Activated CD4-positive, alpha-beta T cell treated with anti-CD3 and anti-CD28 coated beads for 36 hours (primary cell): ENCODE measurements around the gene GATAD2B. TPM values are rescaled to one million over a fixed set of nuclear protein-coding genes. Genes with fewer than 3 reads are reported as not detected.
"Not testable (repeated sequence)": the region's sequence is repeated elsewhere in the genome, so short reads cannot be mapped to it uniquely, and the experiment has no call there.

Experiments
- ATAC-seq: fragments of 200-7000 bp; cut with Tn5 transposase; one replicate; pipeline ENCODE4 v1.10.0; 2021; ENCODE audit warnings: mild to moderate bottlenecking, moderate library complexity
- CTCF ChIA-PET: fragments of 350-600 bp; sonication (Branson Sonifier 250); formaldehyde crosslinking; loops from one replicate; lab custom pipeline; 2021; ENCODE audit warnings: antibody characterized with exemption; lab: Charles Lee
- POLR2A ChIA-PET: fragments of 350-600 bp; sonication (Branson Sonifier 250); formaldehyde crosslinking; loops from one replicate; lab custom pipeline; 2021; ENCODE audit warnings: antibody characterized with exemption, inconsistent platforms; lab: Charles Lee
- DNase-seq: peaks from one replicate; pipeline ENCODE4 v3.0.0-alpha.2; 2020
- H3K27ac Mint-ChIP-seq: one replicate; pipeline ENCODE4 v1.8.0; 2021; ENCODE audit warnings: mixed read lengths
- H3K27me3 Mint-ChIP-seq: one replicate; pipeline ENCODE4 v1.8.0; 2021; ENCODE audit warnings: mixed read lengths
- H3K36me3 Mint-ChIP-seq: one replicate; pipeline ENCODE4 v1.8.0; 2021; ENCODE audit warnings: low read depth, mixed read lengths
- H3K4me1 Mint-ChIP-seq: one replicate; pipeline ENCODE4 v1.8.0; 2021; ENCODE audit warnings: mixed read lengths
- H3K4me3 Mint-ChIP-seq: one replicate; pipeline ENCODE4 v1.8.0; 2021; ENCODE audit warnings: mild to moderate bottlenecking, moderate library complexity, mixed read lengths
- H3K9me3 Mint-ChIP-seq: one replicate; pipeline ENCODE4 v1.8.0; 2021; ENCODE audit warnings: low read depth, mixed read lengths
- intact Hi-C, 2 experiments: fragments of 100-400 bp; cut with DNase I in 1 of 2; cut with micrococcal nuclease in 1 of 2; formaldehyde crosslinking; loops; one replicate each; pipeline versions ENCODE4 v1.14.2 to v1.15.1; 2022 to 2024; cut with DNase I, micrococcal nuclease
- total RNA-seq, 2 experiments: library from RNA; stranded (reverse); gene quantifications; one replicate each; pipeline ENCODE4 v1.2.3, GENCODE V29; 2021

Gene GATAD2B
- total RNA-seq, 2 experiments from 2014 or later, result 57.0 to 63.9 TPM

DNA sequence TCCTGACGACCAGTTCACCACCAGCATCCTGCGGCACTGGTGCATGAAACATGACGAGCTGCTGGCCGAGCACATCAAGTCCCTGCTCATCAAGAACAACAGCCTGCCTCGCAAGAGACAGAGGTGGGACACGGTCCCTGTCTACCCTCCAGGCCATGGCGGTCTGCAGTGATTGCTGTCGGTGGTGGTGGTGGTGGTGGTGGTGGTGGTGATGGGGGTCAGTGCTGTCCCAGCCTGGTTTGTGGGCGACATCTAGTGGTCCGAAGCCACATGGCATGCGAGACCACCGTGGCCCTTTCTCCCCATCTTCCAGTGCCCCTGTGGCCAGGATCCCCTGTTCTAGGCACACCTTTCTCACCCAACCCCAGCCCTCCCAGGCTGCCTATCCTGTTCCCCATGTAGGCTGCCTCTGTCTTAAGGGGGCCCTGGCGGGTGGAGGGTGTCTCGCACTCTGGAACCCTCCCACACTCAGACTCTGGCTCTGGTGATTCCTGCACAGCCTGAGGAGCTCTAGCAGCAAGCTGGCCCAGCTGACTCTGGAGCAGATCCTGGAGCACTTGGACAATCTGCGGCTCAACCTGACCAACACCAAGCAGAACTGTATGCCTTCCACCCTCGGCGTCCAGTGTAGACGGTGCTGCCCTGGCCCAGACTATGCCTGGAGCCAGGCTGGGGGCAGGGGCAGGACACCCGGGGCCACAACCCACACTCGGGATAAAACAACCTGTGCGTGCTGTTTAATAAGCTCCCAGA is 150.8 kb downstream of the GATAD2B start:
- Mint-ChIP-seq H3K27me3 (no peaks in the 10 kb centered on the region), H3K27ac (no peak overlapping the region), H3K36me3 (peaks cover 27% of the 10 kb centered on the region), H3K4me1 (peaks cover 14% of the 10 kb centered on the region), H3K4me3 (no peak overlapping the region), H3K9me3 (no peaks in the 10 kb centered on the region)
- no peak for ATAC-seq
- intact Hi-C loops, result loop anchor here in 1 of 2 experiments (10.0 kb wide), 1 partner anchor 97 kb away; the partner anchor contains the start of genes ILF2 and NPR1
- ChIA-PET CTCF (interaction anchor here (1.5 kb wide), 1 partner anchor 18 kb away, joined by 3 read pairs; no protein-coding TSS in a partner anchor), POLR2A (interaction anchor here (0.6 kb wide), 1 partner anchor 47 kb away, joined by 3 read pairs; no protein-coding TSS in a partner anchor)
- no peak for DNase-seq

DNA sequence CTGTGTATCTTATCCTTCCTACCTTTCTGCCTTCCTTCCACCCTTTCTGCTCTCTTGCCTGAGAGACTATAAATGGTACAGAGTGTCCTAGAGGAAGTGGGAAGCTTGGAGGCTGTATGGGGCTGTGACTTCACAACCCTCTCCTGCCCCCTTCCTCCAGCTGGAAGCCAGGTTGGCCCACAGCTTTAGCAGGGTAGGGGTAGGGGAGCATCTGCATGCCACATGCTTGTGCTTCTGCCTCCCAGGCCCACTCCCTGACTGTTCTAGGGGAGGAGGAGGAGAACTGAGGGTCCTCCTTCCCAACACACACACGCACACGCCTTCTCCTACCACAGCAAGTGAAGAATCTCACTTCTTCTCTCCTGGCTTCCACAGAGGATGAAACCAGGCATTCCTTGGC is 151.5 kb downstream of the GATAD2B start:
- POLR2A ChIA-PET, result interaction anchor here (0.6 kb wide), 1 partner anchor 47 kb away, joined by 3 read pairs; no protein-coding TSS in a partner anchor
- intact Hi-C loops, result loop anchor here in 1 of 2 experiments (10.0 kb wide), 1 partner anchor 96 kb away; the partner anchor contains the start of genes ILF2 and NPR1
- Mint-ChIP-seq H3K9me3 (no peaks in the 10 kb centered on the region), H3K4me1 (peaks cover 10% of the 10 kb centered on the region), H3K27me3 (no peaks in the 10 kb centered on the region), H3K36me3 (peaks cover 28% of the 10 kb centered on the region), H3K27ac (no peak overlapping the region), H3K4me3 (no peak overlapping the region)
- DNase-seq, result no peak
- ATAC-seq, result no peak
- CTCF ChIA-PET, result interaction anchor here (1.5 kb wide), 1 partner anchor 19 kb away, joined by 3 read pairs; no protein-coding TSS in a partner anchor

DNA sequence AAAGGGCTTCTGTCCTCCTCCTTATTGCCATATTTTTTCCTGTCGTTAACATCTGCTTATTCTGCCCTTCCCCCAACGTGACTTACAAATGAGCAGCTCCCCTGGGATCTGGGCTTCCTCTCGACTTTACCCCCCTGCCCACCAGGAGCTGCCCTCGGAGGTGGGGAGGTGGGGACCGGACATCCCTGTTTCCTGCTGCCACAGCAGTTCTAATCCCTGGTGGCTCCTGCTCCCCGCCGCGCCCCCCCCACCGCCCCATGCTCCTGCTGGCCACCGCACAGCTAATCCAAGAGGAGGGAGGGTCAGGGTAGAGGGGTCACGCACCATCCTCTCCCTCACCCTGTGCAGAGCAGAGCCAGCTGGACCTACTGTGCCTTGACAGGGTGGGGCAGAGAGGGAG is 152.0 kb downstream of the GATAD2B start:
- H3K4me3 Mint-ChIP-seq, result no peak overlapping the region
- no peak overlapping the region for H3K27ac Mint-ChIP-seq
- ChIA-PET POLR2A (no interaction called here), CTCF (interaction anchor here (1.5 kb wide), 1 partner anchor 20 kb away, joined by 3 read pairs; no protein-coding TSS in a partner anchor)
- H3K27me3 Mint-ChIP-seq, result no peaks in the 10 kb centered on the region
- DNase-seq, result no peak
- no peak for ATAC-seq
- intact Hi-C loops, result loop anchor here in 1 of 2 experiments (10.0 kb wide), 1 partner anchor 96 kb away; the partner anchor contains the start of genes ILF2 and NPR1
- no peaks in the 10 kb centered on the region for H3K9me3 Mint-ChIP-seq
- peaks cover 29% of the 10 kb centered on the region for H3K36me3 Mint-ChIP-seq
- H3K4me1 Mint-ChIP-seq, result peaks cover 7% of the 10 kb centered on the region

- CTCF ChIA-PET, result interaction anchor here (0.6 to 1.0 kb wide), 2 partner anchors 21 to 28 kb away, joined by 3 to 4 read pairs; no protein-coding TSS in a partner anchor
- ATAC-seq (no peak), DNase-seq (no peak)
- H3K27ac Mint-ChIP-seq, result no peak overlapping the region
- no peaks in the 10 kb centered on the region for H3K9me3 Mint-ChIP-seq
- H3K36me3 Mint-ChIP-seq, result peaks cover 27% of the 10 kb centered on the region
- intact Hi-C loops, result no loop called here
- no peak overlapping the region for H3K4me3 Mint-ChIP-seq
- H3K27me3 Mint-ChIP-seq, result no peaks in the 10 kb centered on the region
- H3K4me1 Mint-ChIP-seq, result peaks cover 3% of the 10 kb centered on the region
- POLR2A ChIA-PET, result interaction anchor here (0.6 kb wide), 1 partner anchor 90 kb away, joined by 3 read pairs; no protein-coding TSS in a partner anchor
Observed at GRCh38 chr1:153769221-153769620, 153.6 kb downstream of the GATAD2B start.

DNA sequence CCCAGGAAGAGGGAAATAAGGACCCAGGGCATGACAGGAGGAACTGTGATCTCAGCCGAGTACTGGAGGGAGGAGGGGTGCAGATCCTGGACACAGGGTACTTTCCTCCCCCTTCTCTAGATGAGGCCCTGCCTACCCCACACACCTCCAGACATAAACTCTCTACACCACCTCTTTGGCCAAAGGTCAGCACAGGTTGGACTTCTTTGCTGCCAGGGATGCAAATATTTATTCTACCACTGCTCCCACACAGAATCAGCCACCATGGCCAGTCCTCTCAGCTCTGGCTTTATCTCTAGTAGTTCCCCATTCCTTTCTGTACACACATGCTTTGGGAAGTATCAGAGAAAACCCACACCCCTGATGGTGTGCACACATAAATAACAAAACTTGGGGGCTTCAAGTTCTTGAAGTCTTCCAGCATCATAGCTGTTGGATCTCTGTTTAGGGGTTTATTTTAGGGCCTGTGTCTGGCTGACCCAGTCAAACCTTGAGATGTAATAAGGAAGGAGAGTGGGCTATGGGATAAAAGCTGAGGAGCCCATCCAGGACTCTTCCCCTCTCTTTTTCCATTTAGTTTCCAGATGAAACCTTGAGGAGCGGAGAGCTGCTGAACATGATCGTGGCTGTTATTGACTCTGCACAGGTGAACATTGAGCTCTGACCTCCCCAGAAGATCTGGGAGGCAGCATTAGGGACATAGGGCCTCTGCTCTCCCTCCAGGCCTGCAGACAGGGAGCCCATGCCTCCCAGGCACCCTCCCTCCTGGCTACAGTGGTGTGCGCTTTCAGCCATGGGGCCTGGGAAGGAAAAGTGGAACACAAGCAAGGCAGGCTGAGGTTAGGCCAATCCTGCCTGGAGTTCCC is 154.2 kb downstream of the GATAD2B start:
- H3K4me3 Mint-ChIP-seq, result no peak overlapping the region
- ChIA-PET POLR2A (interaction anchor here (0.6 kb wide), 1 partner anchor 89 kb away, joined by 3 read pairs; no protein-coding TSS in a partner anchor), CTCF (interaction anchor here (0.6 to 0.7 kb wide), 2 partner anchors 57 to 299 kb away, joined by 3 to 4 read pairs; no protein-coding TSS in a partner anchor)
- no peak overlapping the region for H3K27ac Mint-ChIP-seq
- DNase-seq (no peak), ATAC-seq (no peak)
- intact Hi-C loops, result no loop called here
- no peaks in the 10 kb centered on the region for H3K4me1 Mint-ChIP-seq
- H3K9me3 Mint-ChIP-seq, result no peaks in the 10 kb centered on the region
- peaks cover 23% of the 10 kb centered on the region for H3K36me3 Mint-ChIP-seq
- no peaks in the 10 kb centered on the region for H3K27me3 Mint-ChIP-seq

DNA sequence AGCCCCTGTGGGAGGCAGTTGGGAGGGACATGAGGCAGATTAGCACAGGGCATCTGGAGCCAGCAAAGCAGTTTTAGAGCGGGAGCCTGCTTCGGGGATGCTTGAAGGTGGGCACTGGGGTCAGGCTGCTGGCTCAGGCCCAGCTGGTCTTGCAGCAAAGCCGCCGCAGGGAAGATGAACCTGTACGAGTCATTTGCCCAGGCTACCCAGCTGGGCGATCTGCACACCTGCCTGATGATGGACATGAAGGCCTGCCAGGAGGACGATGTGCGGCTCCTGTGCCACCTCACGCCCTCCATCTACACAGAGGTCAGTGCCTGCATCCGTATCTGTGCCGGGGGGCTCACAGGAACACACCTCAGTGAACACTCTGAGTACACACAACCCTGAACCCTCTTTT is 155.3 kb downstream of the GATAD2B start:
- no peaks in the 10 kb centered on the region for H3K4me1 Mint-ChIP-seq
- ChIA-PET POLR2A (interaction anchor here (0.7 kb wide), 1 partner anchor 125 kb away, joined by 5 read pairs; no protein-coding TSS in a partner anchor), CTCF (no interaction called here)
- H3K9me3 Mint-ChIP-seq, result no peaks in the 10 kb centered on the region
- peaks cover 26% of the 10 kb centered on the region for H3K36me3 Mint-ChIP-seq
- ATAC-seq (no peak), DNase-seq (no peak)
- intact Hi-C loops, result no loop called here
- H3K27me3 Mint-ChIP-seq, result no peaks in the 10 kb centered on the region
- no peak overlapping the region for H3K4me3 Mint-ChIP-seq
- H3K27ac Mint-ChIP-seq, result no peak overlapping the region

GRCh38 chr1:153766663-153767062 is 156.1 kb downstream of the GATAD2B start:
- H3K36me3 Mint-ChIP-seq, result peaks cover 29% of the 10 kb centered on the region
- ATAC-seq, H3K27ac Mint-ChIP-seq, CTCF ChIA-PET, H3K4me3 Mint-ChIP-seq, intact Hi-C loops, DNase-seq, H3K27me3 Mint-ChIP-seq, H3K9me3 Mint-ChIP-seq, H3K4me1 Mint-ChIP-seq: not testable (repeated sequence)
- POLR2A ChIA-PET, result interaction anchor here (0.6 kb wide), 1 partner anchor 71 kb away, joined by 5 read pairs; no protein-coding TSS in a partner anchor

DNA sequence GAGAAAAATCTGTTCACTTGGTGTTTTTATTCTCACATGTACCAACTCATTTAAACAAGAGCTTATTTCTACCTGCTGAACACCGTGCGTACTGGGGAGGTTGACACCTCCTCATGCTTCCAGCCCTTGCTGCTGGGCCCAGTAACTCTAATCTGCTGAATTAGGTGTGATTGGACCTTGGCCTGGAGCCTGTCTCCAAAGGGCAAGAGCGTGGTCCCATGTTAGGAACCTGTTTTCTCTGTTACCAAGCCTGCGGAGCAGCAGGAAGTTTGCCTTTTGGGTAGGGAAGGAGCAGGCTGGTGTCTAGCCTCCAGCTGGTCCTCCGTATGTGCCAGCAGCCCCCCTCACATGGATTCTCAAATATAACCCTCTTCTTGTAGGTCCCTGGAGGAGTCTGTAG is 158.5 kb downstream of the GATAD2B start:
- H3K4me3 Mint-ChIP-seq, result no peak overlapping the region

DNA sequence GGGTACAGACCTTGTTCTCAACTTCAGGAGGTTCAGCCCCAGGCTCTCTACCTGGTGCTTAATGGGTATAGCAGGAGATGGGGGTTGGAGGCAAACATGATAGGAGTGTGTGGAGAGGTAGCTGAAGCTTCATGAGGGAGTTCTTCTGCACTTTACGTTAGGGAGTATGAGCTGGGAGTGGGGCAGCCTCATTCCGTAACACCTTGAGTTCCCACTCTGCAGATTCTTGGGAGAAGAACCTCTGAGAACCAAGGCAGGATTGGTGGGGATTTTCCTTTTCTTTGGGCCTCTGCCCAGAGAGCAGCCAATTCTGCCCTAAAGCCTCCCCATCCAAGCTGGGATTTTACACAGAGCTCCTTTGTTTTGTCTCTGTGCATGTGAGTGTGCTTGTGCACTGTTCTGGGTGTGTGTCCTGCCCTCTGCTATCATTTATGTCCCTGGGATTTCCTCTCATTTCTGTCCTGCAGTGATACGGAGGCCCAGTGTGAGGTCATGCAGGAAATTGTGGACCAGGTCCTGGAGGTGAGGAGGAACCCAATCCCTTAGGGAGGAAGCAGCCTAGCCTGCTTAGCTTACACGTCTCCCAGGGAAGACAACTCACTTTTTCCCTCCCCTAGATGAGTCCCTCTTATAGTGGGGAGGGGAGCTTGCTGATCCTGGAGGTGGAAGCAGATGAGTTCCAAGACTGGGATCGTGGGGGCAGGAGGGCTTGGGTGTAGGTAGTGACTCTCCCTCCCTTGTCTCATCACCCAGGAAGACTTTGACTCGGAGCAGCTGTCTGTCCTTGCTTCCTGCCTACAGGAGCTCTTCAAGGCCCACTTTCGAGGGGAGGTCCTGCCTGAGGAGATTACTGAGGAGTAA is 159.2 kb downstream of the GATAD2B start:
- POLR2A ChIA-PET, result no interaction called here
- H3K36me3 Mint-ChIP-seq, result peaks cover 36% of the 10 kb centered on the region
- H3K27ac Mint-ChIP-seq, result no peak overlapping the region
- H3K9me3 Mint-ChIP-seq, result no peaks in the 10 kb centered on the region
- no peaks in the 10 kb centered on the region for H3K27me3 Mint-ChIP-seq
- H3K4me3 Mint-ChIP-seq, result no peak overlapping the region
- CTCF ChIA-PET, result interaction anchor here (0.8 to 1.2 kb wide), 3 partner anchors 15 to 86 kb away, joined by 3 read pairs; no protein-coding TSS in a partner anchor
- intact Hi-C loops, result no loop called here
- H3K4me1 Mint-ChIP-seq, result no peaks in the 10 kb centered on the region
- DNase-seq (no peak), ATAC-seq (no peak)

More for the DNA sequence above, 158.5 kb downstream of the GATAD2B start:
- Mint-ChIP-seq H3K27me3 (no peaks in the 10 kb centered on the region), H3K36me3 (peaks cover 36% of the 10 kb centered on the region), H3K27ac (no peak overlapping the region), H3K4me1 (no peaks in the 10 kb centered on the region), H3K9me3 (no peaks in the 10 kb centered on the region)
- ATAC-seq (no peak), DNase-seq (no peak)
- POLR2A ChIA-PET, result no interaction called here
- CTCF ChIA-PET, result interaction anchor here (0.7 kb wide), 1 partner anchor 33 kb away, joined by 4 read pairs; no protein-coding TSS in a partner anchor
- intact Hi-C loops, result no loop called here

DNA sequence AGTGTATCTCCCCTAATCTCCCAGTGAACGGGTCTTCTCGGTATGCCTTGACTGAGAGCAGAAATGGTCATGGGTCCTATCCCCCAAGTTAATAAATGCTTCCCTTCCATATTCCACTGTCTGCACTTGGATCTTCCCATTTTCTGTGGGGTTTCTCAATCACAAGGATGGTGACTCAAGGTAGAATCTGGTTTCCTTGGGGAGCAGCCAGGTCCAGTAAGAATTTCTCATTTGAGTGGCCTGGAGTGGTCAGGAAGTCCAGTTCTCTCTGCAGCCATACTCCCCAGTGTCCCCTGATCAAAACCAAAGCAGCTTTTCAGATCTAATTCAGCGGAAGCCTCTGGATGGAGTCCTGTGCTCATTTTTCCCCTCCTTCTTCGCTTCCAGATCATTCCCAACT is 162.3 kb downstream of the GATAD2B start:
- ChIA-PET CTCF (interaction anchor here (0.5 kb wide), 1 partner anchor 487 kb away, joined by 3 read pairs; no protein-coding TSS in a partner anchor), POLR2A (no interaction called here)
- no peak overlapping the region for H3K4me3 Mint-ChIP-seq
- H3K36me3 Mint-ChIP-seq, result peaks cover 25% of the 10 kb centered on the region
- H3K27ac Mint-ChIP-seq, result no peak overlapping the region
- no peaks in the 10 kb centered on the region for H3K9me3 Mint-ChIP-seq
- H3K27me3 Mint-ChIP-seq, result no peaks in the 10 kb centered on the region
- no peaks in the 10 kb centered on the region for H3K4me1 Mint-ChIP-seq
- ATAC-seq (no peak), DNase-seq (no peak)
- intact Hi-C loops, result no loop called here
